GM18517 (cell line): ENCODE results near the gene NSRP1.
"Not testable (repeated sequence)": the region's sequence is repeated elsewhere in the genome, so short reads cannot be mapped to it uniquely, and the experiment has no call there.

Source experiments
- ATAC-seq: cut with Tn5 transposase; IDR thresholded peaks from one replicate; pipeline ENCODE4 v1.9.1; 2021; ENCODE audit warnings: mild to moderate bottlenecking, moderate library complexity; ENCODE audit not compliant: unreplicated experiment

NSRP1 gene

DNA sequence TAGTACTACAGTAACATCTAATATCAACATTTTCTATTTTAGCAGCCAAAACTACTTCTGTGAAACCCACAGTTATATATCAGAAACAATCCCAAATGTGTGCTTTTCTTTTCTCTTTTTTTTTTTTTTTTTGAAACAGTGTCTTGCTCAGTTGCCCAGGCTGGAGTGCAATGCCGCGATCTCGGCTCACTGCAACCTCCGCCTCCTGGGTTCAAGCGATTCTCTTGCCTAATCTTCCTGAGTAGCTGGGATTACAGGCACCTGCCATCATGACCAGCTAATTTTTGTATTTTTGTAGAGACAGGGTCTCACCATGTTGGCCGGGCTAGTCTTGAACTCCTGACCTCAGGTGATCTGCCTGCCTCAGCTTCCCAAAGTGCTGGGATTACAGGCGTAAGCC lies 2.0 kb downstream of the NSRP1 start:
- ATAC-seq = not testable (repeated sequence)

DNA sequence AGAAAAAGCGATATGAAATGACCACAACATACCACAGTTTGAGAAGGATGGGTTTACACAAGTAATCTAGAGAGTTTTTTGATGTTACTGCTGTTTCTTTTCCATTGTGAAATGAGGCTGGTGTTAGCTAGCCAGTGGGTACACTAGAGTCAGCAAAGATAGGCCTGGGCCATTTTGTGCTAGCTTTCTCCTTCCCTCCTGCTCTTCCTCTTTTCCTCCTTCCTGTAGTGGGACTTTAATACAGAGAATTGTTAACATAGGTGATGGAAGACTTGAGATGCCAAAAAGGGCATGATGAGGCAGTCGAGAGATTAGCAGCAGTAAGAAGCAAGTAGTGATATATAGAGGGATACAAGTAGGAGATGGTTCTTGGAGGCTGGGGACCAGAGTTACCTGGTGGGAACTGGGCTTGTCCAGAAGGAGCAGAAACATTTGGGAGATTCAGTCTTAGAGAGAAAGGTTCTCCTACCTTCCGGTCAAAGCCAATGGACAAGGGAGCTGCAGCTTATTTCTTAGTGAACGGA lies 7.7 kb downstream of the NSRP1 start:
- ATAC-seq = no peak

DNA sequence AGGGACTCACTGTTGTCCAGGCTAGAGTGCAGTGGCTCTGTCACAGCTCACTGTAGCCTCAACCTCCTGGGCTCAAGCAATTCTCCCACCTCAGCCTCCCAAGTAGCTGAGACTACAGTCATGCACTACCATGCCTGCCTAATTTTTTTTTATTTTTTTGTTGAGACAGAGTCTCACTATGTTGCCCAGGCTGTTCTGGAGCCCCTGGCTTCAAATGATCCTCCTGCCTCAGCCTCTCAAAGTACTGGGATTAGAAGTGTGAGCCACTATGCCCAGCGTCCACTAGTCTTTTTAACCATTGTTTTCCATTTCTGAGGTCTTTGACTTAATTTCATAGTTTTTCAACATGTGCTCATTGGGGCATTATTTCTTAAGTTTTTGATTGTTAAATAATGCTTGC lies 13.5 kb downstream of the NSRP1 start:
- ATAC-seq = no peak

DNA sequence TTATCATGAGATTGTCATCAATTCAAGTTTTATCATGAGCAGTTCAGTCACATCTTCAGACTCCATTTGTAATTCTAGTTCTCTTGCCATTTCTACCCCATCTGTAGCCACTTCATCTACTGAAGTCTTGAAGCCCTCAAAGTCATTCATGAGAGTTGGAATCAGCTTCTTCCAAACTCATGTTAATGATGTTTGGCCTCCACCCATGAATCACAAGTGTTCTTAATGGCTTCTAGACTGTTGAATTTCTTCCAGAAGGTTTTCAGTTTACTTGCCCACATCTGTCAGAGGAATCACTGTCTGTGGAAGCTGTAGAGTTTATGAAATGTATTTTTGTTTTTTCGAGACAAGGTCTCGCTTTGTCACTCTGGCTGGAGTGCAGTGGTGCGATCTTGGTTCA lies 16.0 kb downstream of the NSRP1 start:
- no peak for ATAC-seq

DNA sequence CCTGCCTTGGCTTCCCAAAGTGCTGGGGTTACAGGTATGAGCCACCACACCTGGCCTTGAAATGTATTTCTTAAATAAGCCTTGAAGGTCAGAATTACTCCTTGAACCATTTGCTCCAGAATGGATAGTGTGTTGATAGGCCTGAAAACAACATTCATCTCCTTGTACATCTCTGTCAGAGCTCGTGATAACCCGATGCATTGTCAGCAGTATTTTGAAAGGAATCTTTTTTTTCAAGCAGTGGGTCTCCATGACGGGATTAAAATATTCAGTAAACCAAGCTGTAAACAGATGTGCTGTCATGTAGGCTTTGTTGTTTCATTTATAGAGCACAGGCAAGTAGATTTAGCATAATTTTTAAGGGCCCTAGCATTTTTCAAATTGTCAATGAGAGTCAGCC lies 16.6 kb downstream of the NSRP1 start:
- no peak for ATAC-seq

DNA sequence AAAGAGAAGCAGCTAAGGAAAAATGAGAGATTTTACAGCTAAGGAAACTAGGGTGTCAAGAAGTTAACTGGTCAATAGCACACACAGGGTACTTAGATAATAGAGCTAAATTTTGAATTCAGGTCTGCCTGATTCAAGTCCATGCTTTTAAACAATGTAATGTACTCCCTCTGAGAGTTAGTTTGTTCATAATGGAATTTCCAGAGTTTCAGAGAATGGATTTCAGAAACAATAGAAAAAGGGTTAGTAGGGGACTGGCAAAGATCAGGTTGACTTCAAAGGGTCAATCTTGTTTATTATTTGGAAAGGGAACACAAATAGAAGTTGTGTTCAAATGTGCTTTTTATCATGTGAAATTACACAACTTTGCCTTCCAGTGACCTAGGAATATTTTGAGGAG lies 17.9 kb downstream of the NSRP1 start:
- ATAC-seq = no peak

DNA sequence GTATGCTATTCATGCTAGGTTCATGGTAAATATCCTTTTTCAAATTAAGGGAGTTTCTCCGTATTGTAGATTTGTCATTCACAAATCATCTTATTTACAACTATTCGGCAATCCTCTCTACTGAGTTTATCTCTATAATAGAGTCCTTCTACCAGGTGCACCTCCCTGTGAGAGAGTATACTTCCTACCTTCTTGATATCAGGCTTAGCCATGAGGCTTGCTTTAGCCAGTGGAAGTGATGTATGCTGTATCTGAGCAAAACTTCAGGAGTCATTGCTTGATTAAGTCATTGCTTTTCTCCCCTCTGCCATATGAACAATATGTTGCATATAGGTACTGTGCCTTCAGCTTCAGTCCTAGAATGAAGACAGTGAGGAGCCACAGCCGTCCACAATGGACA lies 20.5 kb downstream of the NSRP1 start:
- no peak for ATAC-seq

DNA sequence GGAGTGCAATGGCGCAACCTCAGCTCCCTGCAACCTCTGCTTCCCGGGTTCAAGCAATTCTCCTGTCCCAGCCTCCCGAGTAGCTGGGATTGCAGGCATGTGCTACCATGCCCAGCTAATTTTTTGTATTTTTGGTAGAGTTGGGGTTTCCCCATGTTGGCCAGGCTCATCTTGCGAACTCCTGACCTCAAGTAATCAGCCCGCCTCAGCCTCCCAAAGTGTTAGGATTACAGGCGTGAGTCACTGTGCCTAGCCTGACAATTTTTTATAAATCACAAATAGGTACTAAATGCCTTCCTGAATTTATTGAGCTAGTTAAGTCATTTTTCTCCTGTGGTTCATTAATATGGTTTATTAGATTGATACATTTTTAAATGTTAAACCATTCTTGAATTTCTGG lies 31.2 kb downstream of the NSRP1 start:
- not testable (repeated sequence) for ATAC-seq

DNA sequence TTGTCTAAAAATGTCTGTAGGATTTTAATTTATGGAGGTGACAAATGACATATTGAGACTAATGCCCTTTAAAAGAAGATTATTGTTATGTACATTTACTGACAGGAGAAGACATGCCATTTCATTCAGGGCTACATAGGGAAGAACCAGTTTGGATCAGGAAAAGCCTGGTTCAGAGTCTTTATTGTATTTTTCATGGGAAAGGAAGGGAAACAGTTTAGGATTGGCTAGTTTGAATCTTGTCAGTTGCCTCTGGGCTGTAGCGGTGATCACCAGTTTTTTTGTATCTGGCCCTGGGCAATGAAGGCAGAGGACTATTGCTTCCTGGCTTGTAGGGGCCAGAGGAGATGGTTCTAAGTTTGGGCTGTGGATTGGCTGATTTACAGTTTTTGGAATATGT lies 31.8 kb downstream of the NSRP1 start:
- no peak for ATAC-seq

DNA sequence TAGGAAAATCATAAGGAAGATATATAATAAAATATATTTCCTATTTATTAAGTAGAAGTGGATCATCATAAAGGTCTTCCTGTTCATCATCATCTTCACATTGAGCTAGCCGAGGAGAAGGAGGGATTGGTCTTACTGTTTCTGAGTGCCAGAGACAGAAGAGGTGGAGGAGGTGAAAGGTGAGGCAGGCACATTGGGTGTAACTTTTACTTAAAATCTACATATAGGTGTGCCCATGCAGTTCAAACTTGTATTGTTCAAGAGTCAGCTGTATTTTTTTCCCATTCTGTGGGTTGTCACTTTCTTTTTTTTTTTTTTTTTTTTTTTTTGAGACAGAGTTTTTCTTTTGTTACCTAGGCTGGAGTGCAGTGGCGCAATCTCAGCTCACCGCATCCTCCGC lies 34.9 kb downstream of the NSRP1 start:
- no peak for ATAC-seq

DNA sequence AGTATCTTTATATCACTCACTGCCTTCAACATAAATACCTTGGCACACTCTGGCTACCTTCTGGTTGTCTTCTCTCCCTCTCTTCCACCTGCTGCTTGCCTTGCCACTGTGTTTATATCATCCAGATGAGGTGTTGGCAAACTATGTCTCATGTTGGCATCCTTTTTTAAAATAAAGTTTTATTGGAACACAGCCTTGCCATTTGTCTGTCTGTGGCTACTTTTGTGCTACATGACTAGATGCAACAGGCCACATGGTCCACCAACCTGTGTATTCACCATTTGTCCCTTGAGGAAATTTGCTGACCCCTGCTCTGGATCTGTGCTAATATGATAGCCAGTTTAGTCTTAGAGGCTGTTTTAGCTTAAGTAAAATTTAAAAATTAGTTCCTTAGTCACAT lies 36.8 kb downstream of the NSRP1 start:
- ATAC-seq = no peak

DNA sequence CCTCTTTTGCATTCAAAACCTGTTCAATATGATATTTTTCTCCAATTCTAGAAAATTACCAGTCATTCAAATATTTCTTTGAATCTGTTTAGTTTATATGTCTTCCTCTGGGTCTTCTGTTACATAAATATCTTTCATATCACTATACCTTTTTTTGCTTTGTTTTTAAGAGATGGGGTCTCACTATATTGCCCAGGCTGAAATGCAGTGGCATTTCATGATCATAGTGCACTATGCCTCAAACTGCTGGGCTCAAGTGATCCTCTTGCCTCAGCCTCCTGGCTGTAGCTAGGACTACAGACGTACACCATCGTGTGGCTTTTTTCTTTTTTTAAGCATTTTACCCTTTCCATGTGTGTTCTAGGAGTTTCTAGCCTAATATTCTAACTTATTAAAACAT lies 38.8 kb downstream of the NSRP1 start:
- no peak for ATAC-seq

DNA sequence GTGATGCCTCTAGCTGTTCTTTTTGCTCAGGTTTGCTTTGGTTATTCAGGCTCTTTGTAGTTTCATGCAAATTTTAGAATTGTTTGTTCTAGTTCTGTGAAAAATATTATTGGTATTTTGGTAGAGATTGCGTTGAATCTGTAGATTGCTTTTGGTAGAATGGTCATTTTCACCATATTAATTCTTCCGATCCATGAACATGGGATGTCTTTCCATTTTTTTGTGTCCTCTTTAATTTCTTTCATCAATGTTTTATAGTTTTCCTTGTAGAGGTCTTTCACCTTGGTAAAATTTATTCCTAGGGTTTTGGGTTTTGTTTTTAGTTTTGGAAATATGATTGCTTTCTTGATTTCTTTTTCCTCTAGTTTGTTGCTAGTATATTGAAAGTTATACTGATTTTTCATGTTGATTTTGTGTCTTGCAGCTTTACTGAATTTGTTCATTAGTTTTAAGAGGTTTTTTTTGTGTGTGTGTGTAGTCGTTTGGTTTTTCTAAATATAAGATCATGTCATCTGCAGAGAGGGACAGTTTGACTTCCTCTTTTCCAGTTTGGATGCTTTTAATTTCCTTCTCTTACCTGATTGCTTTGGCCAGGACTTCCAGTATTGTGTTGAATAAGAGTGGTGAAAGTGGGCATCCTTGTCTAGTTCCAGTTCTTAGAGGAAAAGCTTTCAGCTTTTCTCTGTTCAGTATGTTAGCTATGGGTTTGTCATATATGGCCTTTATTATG lies 42.4 kb downstream of the NSRP1 start:
- no peak for ATAC-seq

DNA sequence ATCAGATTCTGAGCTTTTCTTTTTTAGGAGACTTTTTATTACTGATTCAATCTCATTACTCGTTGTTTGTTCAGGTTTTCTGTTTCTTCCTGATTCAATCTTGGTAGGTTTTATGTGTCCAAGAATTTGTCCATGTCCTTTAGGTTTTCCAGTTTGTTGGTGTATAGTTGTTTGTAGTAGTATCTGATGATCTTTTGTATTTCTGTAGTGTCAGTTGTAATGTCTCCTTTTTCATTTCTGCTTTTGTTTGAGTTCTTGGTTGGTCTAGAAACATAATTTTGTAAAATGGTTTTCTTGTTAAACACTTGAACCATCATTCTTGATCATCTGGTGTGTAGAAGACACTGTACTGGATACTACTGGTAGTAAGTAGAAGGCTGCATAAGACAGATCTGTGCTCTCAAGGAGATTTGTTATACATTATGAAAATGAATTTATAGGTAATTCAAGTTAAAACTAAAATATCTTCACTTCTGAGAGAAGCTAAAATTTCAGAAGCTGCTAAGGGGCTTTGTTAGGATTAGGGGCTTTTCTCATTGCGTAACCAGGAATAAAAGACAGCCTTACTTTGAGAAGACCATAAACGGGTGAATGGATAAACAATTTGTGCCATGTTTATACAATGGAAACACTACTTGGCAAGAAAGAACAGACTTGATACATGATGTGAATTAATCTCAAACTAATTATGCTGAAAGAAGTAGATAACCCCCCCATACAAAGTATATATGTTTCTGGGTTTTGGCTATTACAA lies 44.0 kb downstream of the NSRP1 start:
- ATAC-seq = no peak

DNA sequence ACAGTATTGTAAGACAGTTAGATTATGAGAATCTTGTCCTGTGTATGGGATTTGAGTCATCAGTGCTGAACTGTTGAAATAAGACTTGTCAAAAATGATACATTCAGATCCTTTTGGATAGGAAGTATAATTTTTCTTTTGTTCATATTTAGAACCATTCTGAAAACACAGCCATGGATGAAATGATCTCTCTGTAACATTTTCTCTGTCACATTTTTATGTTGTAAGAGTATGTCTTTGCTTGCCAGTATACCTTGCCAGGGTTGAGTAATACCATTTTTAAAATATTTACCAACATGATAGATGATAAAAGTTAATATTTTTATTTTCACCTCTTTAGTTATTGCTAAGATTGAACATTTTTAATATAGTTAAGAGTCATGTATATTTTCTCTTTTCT lies 45.0 kb downstream of the NSRP1 start:
- no peak for ATAC-seq

DNA sequence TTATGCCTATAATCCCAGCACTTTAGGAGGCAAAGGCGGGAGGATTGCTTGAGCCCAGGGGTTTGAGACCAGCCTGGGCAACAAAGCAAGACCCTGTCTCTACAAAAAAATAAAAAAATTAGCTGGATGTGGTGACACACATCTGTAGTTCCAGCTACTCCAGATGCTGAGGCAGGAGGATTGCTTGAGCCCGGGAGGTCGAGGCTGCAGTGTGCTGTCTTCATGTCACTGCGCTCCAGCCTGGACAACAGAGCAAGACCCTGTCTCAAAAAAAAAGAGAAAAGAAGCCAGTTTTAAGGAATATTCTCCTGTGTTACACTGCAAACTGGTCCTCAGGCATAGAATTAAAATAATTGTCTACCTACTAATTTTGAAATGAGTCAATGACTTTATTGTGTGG lies 47.9 kb downstream of the NSRP1 start:
- ATAC-seq = no peak

DNA sequence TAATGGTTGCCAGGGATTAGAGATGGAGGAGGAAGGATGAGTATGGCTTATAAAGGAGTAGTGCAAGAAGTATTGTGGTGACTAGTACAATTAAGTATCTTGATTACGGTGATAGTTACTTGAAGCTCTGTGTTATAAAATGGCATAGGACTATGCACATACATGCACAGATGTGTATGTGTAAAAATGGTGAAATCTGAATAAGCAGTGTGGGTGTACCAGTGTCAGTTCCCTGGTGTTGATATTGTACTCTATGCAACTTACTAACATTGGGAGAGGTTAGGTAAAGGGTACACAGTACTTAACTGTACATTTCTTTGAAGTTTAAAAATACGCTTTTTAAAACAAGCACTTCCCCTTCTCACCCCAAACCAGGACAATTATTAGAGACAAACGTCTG lies 48.5 kb downstream of the NSRP1 start:
- ATAC-seq = no peak

DNA sequence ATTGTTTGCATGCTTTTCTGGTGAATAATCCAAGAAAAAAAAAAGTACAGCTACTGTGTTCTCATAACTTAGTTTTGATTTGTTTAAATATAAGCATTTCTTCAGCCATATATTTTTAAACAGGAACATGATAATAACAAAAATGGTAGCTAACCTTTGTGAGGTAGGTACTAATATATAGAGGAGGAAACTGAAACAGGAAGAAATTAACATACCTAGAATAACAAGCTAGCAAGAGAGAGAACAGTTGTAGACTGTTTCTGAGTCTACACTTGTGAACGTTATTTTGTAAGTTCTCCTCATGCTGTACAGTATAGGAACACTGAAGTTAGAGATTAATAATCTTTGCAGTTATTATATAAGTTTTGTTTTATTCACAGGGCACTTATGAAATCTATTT lies 49.3 kb downstream of the NSRP1 start:
- ATAC-seq = no peak

DNA sequence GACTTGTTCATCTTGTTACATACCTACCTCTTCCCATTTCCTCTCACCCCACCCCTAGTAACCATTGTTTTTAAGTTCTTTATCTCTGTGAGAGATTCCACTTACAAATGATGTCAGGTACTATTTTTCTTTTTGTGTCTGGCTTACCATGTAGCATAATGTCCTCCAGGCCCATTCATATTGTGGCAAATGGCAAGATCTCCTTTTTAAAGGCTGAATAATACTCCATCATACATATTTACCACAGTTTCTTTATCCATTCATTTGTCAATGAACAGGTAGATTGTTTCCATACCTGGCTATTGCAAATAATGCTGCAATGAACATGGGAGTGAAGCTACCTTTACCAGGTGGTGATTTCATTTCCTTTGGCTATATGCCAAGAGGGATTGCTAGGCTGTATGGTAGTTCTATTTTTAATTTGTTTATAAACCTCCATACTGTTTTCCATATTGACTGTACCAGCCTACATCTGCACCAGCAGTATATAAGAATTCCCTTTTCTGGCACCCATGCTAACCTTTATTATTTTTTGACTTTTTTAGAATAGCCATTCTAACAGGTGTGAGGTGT lies 53.9 kb downstream of the NSRP1 start:
- no peak for ATAC-seq

DNA sequence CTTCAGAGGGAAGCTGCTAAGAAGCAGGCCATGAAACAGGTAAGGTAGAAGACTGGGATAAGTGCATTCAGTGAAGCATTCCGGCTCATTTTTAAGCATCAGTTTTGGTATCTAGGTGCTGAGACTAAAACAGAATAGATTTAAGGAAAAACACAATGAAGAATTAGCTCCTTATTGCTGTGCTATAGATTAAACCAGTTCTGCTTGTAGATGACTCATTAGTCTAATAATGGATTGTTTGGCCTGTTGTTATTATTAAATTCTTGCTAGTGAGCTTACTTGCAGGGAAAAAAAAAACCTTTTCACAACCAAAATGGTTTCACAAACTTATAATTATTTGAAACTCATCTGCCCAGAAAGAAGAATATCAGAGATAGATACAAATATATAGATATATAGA lies 55.9 kb downstream of the NSRP1 start:
- no peak for ATAC-seq

DNA sequence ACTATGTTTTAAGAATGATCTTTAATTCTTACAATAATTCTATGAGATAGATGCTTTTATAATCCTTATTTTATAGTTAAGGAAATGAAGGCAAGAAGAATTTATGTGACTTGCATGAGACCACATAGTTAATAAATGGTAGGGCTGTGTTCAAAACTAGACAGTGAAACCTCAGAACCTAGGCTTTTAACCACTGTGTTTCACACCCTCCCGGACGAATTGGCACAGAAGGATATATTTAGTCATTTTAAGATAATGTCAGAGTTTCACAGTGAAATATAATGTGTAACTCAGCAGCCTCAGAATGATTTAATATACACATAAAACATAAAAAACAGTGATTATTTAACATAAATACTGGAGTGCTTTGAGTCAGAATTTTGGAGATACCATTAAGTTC lies 57.0 kb downstream of the NSRP1 start:
- ATAC-seq = peak; percentile 77

DNA sequence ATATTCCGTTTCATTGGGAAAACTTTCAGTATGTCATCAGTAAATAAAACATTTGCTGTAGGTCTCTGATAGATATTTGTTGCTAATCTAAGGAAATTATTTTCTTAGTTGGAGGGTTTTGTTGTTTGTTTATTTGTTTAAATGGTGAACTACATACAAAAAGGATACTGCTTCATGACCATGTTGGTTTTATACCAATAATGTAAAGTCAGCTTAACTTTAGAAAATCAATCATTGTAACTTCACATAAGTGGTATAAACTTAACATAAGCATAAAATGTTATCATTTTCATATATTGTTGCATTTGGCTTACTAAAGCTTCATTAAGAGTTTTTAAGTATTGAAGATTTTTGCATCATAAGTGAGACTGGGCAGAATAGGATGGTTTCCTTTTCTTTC lies 57.9 kb downstream of the NSRP1 start:
- ATAC-seq = no peak
